ENCODE results near the gene FMO2.

The FMO2 gene

GRCh38 chr1:171158551-171158950, 26.5 kb upstream of the FMO2 start:
- no peak overlapping the region for H3K4me3 ChIP-seq (ENCODE audit: low read depth, low read length)
- TF ChIP-seq, protein P1, sequence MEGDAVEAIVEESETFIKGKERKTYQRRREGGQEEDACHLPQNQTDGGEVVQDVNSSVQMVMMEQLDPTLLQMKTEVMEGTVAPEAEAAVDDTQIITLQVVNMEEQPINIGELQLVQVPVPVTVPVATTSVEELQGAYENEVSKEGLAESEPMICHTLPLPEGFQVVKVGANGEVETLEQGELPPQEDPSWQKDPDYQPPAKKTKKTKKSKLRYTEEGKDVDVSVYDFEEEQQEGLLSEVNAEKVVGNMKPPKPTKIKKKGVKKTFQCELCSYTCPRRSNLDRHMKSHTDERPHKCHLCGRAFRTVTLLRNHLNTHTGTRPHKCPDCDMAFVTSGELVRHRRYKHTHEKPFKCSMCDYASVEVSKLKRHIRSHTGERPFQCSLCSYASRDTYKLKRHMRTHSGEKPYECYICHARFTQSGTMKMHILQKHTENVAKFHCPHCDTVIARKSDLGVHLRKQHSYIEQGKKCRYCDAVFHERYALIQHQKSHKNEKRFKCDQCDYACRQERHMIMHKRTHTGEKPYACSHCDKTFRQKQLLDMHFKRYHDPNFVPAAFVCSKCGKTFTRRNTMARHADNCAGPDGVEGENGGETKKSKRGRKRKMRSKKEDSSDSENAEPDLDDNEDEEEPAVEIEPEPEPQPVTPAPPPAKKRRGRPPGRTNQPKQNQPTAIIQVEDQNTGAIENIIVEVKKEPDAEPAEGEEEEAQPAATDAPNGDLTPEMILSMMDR (IDR thresholded peaks at IDR 0.05; ENCODE audit: control insufficient read depth, extremely low read depth, insufficient read depth): no peak
- DNase-seq (ENCODE audit: low read depth): no peak

DNA sequence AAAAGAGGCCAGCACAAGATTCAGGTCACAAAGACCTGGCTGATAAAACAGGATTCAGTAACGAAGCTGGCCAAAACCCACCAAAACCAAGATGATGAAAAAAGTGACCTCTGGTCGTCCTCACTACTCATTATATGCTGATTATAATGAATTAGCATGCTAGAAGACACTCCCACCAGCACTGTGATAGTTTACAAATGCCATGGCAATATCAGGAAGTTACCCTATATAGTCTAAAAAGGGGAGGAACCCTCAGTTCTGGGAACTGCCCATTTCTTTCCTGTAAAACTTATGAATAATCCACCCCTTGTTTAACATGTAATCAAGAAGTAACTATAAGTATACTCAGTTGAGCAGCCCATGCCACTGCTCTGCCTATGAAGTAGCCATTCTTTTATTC, 26.0 kb upstream of the FMO2 start:
- no peak overlapping the region for H3K4me3 ChIP-seq (ENCODE audit: low read depth, low read length)
- no peak for DNase-seq (ENCODE audit: low read depth)
- TF ChIP-seq, protein P1 (IDR thresholded peaks at IDR 0.05; ENCODE audit: control insufficient read depth, extremely low read depth, insufficient read depth): no peak

- DNase-seq (ENCODE audit: low read depth): no peak
- TF ChIP-seq, protein P1 (IDR thresholded peaks at IDR 0.05; ENCODE audit: control insufficient read depth, extremely low read depth, insufficient read depth): no peak
- no peak overlapping the region for H3K4me3 ChIP-seq (ENCODE audit: low read depth, low read length)
Measured at GRCh38 chr1:171160211-171160610, 24.9 kb upstream of the FMO2 start.

DNA sequence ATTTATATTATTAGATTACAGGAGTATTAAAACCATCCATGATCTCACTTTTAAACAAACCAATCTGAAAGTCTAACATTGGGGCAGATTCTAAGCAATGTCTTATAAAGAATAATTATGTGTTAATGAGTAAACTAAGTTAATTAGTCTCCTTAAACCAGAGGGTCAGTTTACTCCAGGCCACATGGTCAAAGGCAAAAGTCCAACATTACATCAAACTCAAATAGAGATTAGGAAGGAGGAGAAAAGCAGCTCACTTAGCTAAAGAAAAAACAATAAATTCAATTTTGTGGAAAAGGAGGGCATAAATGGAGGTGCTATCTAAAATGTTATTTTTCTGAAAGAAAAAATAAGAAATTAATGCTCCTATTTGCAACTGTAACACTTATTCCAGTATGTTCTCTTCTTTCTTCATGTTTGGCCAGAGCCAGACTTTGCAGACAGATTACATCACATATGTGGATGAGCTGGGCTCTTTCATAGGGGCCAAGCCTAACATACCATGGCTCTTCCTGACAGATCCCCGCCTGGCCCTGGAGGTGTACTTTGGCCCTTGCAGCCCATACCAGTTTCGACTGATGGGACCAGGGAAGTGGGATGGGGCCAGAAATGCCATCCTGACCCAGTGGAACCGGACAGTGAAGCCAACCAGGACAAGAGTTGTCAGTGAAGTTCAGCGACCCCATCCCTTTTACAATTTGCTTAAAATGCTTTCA, 24.3 kb upstream of the FMO2 start:
- TF ChIP-seq, protein P1 (IDR thresholded peaks at IDR 0.05; ENCODE audit: control insufficient read depth, extremely low read depth, insufficient read depth): no peak
- no peak for DNase-seq (ENCODE audit: low read depth)
- no peak overlapping the region for H3K4me3 ChIP-seq (ENCODE audit: low read depth, low read length)

- TF ChIP-seq, protein P1 (IDR thresholded peaks at IDR 0.05; ENCODE audit: control insufficient read depth, extremely low read depth, insufficient read depth): no peak
- no peak for DNase-seq (ENCODE audit: low read depth)
- H3K4me3 ChIP-seq (ENCODE audit: low read depth, low read length): no peak overlapping the region
Measured at GRCh38 chr1:171161431-171161830, 23.7 kb upstream of the FMO2 start.

- no peak for DNase-seq (ENCODE audit: low read depth)
- TF ChIP-seq, protein P1 (IDR thresholded peaks at IDR 0.05; ENCODE audit: control insufficient read depth, extremely low read depth, insufficient read depth): no peak
- H3K4me3 ChIP-seq (ENCODE audit: low read depth, low read length): no peak overlapping the region
Measured at GRCh38 chr1:171166361-171166760, 18.7 kb upstream of the FMO2 start.

DNA sequence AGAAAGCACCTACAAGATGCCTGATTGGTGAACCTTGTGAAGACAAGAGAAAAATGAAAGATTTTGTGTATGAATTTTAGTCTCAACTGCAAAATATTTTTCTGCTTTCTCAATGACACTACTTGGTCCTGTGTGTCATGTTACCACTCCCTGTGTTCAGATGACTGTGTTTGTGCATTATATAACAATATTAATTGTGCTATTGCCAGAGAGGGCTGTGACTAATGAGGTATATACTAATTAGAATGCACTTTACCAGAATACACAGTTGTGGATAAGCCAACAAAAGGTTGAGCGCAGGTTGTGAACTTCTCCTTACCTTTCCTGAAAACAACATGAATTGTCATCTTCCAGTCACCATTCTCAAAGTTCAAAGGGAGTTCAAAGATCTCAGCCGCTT, 17.3 kb upstream of the FMO2 start:
- H3K4me3 ChIP-seq (ENCODE audit: low read depth, low read length): no peak overlapping the region
- DNase-seq (ENCODE audit: low read depth): no peak
- TF ChIP-seq, protein P1 (IDR thresholded peaks at IDR 0.05; ENCODE audit: control insufficient read depth, extremely low read depth, insufficient read depth): no peak
